Measurements from ENCODE around the gene APCDD1. TPM values are rescaled to one million over a fixed set of nuclear protein-coding genes. Genes with fewer than 3 reads are reported as not detected.

The APCDD1 gene
- total RNA-seq, 3 donors from 2014 or later (not counting 1 experiment from before 2014, with no cell fraction given), result 0.13 TPM; not detected in 2

DNA sequence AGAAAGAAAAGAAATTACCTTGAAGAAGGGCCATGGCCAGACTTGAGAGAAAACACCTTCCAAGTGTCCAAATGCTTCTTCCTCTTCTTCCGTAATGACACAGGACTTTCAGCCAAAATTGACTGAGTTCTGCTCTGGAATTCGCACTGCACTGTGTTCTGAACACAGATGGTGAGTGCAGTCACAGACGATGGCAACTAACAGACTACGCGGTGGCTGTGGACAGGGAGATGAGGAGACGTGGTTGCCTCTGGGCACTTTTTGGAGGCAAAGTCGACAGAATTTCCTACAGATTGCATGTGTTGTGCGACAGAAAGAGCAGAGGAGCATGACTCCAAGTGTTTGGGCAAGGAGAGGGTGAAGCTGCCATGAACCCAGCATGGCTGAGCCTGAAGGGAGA lies 67.1 kb downstream of the APCDD1 start:
- no peaks in the 10 kb centered on the region for H3K9me3 Mint-ChIP-seq
- no peak overlapping the region for H3K27ac ChIP-seq (ENCODE audit: low read length)
- no peak overlapping the region for H3K27ac Mint-ChIP-seq
- H3K9me3 ChIP-seq (ENCODE audit: control insufficient read depth, insufficient read depth, low read length), result no peaks in the 10 kb centered on the region
- ATAC-seq (no peak), DNase-seq (no peak)
- TF ChIP-seq, protein P1, sequence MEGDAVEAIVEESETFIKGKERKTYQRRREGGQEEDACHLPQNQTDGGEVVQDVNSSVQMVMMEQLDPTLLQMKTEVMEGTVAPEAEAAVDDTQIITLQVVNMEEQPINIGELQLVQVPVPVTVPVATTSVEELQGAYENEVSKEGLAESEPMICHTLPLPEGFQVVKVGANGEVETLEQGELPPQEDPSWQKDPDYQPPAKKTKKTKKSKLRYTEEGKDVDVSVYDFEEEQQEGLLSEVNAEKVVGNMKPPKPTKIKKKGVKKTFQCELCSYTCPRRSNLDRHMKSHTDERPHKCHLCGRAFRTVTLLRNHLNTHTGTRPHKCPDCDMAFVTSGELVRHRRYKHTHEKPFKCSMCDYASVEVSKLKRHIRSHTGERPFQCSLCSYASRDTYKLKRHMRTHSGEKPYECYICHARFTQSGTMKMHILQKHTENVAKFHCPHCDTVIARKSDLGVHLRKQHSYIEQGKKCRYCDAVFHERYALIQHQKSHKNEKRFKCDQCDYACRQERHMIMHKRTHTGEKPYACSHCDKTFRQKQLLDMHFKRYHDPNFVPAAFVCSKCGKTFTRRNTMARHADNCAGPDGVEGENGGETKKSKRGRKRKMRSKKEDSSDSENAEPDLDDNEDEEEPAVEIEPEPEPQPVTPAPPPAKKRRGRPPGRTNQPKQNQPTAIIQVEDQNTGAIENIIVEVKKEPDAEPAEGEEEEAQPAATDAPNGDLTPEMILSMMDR (IDR thresholded peaks at IDR 0.05), result no peak
- H3K27me3 Mint-ChIP-seq (ENCODE audit: low read depth in 2 of 2), result peaks cover 37 to 49% of the 10 kb centered on the region in 2 donors
- H3K4me1 Mint-ChIP-seq, result peaks cover 17 to 21% of the 10 kb centered on the region in 2 donors
- no peaks in the 10 kb centered on the region for H3K36me3 ChIP-seq (ENCODE audit: control insufficient read depth, insufficient read depth, low read length)
- intact Hi-C loops (cut with micrococcal nuclease), result no loop called here
- H3K36me3 Mint-ChIP-seq, result no peaks in the 10 kb centered on the region
- no peak overlapping the region for H3K4me3 Mint-ChIP-seq
- H3K27me3 ChIP-seq (ENCODE audit: control insufficient read depth, insufficient read depth, low read length), result peaks cover 6% of the 10 kb centered on the region
- 88% methylated on average over 8 of the region's 8 CpGs for WGBS (ENCODE audit: insufficient coverage)
- no peak overlapping the region for H3K4me3 ChIP-seq (ENCODE audit: low read length)
- H3K4me1 ChIP-seq (ENCODE audit: control insufficient read depth, insufficient read depth, low read length), result peaks cover 12% of the 10 kb centered on the region

DNA sequence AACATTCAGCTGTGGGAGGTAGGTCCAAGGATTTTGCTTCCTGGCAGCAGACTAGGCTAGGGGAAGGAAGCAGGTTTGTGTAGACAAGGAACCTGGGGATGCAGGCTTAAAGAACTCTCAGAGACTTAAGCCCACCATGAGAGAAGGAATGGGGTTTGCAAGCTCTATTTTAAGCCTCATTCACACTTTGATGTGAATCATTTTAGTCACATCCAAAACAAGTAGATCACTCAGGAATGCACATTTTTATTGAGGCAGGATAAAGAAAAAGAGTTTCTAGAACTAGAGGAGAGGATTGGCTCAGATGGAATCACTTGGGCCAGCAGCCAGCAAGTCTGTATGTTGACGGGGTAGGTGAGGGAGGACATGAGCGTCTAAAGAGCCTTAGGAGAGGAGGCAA lies 68.1 kb downstream of the APCDD1 start:
- intact Hi-C loops (cut with micrococcal nuclease), result no loop called here
- WGBS (ENCODE audit: insufficient coverage), result 87% methylated on average over 2 of the region's 2 CpGs

DNA sequence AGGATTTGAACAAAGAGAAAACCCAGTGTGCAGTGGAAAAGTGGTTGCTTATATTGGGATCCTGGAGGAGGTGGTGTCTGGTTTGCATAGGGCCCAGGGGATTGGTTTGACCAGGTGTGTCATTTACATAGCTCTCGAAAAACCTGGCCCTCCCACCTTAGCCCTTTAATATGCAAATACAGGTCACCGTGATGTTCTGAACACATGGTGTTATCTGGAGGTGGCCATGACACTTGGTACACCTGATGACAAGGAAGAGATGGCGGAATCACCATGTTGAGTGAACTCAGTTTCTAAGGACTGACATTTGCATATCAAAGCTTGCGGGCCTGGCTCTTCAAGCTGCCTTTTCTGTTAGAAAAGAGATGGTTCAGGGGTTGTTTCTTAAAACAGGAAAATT lies 69.1 kb downstream of the APCDD1 start:
- no peak overlapping the region for H3K27ac ChIP-seq (ENCODE audit: low read length)
- no peaks in the 10 kb centered on the region for H3K36me3 ChIP-seq (ENCODE audit: control insufficient read depth, insufficient read depth, low read length)
- peaks cover 29 to 38% of the 10 kb centered on the region in 2 donors for H3K4me1 Mint-ChIP-seq
- peaks cover 26% of the 10 kb centered on the region for H3K4me1 ChIP-seq (ENCODE audit: control insufficient read depth, insufficient read depth, low read length)
- DNase-seq (no peak), ATAC-seq (no peak)
- H3K4me3 ChIP-seq (ENCODE audit: low read length), result no peak overlapping the region
- intact Hi-C loops (cut with micrococcal nuclease), result no loop called here
- H3K36me3 Mint-ChIP-seq, result no peaks in the 10 kb centered on the region
- H3K4me3 Mint-ChIP-seq, result no peak overlapping the region
- H3K27me3 ChIP-seq (ENCODE audit: control insufficient read depth, insufficient read depth, low read length), result peaks cover 6% of the 10 kb centered on the region
- TF ChIP-seq, protein P1 (IDR thresholded peaks at IDR 0.05), result no peak
- no peak overlapping the region for H3K27ac Mint-ChIP-seq
- 92% methylated on average over 3 of the region's 4 CpGs for WGBS (ENCODE audit: insufficient coverage)
- peaks cover 25 to 34% of the 10 kb centered on the region in 2 donors for H3K27me3 Mint-ChIP-seq (ENCODE audit: low read depth in 2 of 2)
- no peaks in the 10 kb centered on the region for H3K9me3 ChIP-seq (ENCODE audit: control insufficient read depth, insufficient read depth, low read length)
- no peaks in the 10 kb centered on the region for H3K9me3 Mint-ChIP-seq

More for the DNA sequence above, 68.1 kb downstream of the APCDD1 start:
- H3K9me3 ChIP-seq (ENCODE audit: control insufficient read depth, insufficient read depth, low read length), result no peaks in the 10 kb centered on the region
- Mint-ChIP-seq H3K9me3 (no peaks in the 10 kb centered on the region), H3K4me3 (no peak overlapping the region), H3K36me3 (no peaks in the 10 kb centered on the region), H3K27me3 (ENCODE audit: low read depth in 2 of 2) (peaks cover 33 to 44% of the 10 kb centered on the region in 2 donors), H3K4me1 (peaks cover 22 to 30% of the 10 kb centered on the region in 2 donors), H3K27ac (no peak overlapping the region)
- TF ChIP-seq, protein P1 (IDR thresholded peaks at IDR 0.05), result no peak
- no peak overlapping the region for H3K27ac ChIP-seq (ENCODE audit: low read length)
- peaks cover 22% of the 10 kb centered on the region for H3K4me1 ChIP-seq (ENCODE audit: control insufficient read depth, insufficient read depth, low read length)
- DNase-seq (no peak), ATAC-seq (no peak)
- H3K36me3 ChIP-seq (ENCODE audit: control insufficient read depth, insufficient read depth, low read length), result no peaks in the 10 kb centered on the region
- no peak overlapping the region for H3K4me3 ChIP-seq (ENCODE audit: low read length)
- H3K27me3 ChIP-seq (ENCODE audit: control insufficient read depth, insufficient read depth, low read length), result peaks cover 6% of the 10 kb centered on the region

Measured in natural killer cell (primary cell).